Kidney capillary endothelial cell (primary cell): ENCODE results near the gene HRH3.

ENCODE experiments used
- DNase-seq: peaks from one replicate; pipeline ENCODE4 v3.0.0-alpha.2; 2018; ENCODE audit warnings: low spot score

HRH3 gene

GRCh38 chr20:62243906-62244515, 23.9 kb upstream of the HRH3 start:
- DNase-seq: no peak

- DNase-seq: no peak
These were observed 23.0 kb upstream of the HRH3 start for GRCh38 chr20:62243106-62243505.

- DNase-seq: no peak
These were observed 22.1 kb upstream of the HRH3 start for GRCh38 chr20:62242176-62242575.

- DNase-seq: no peak
These were observed 21.4 kb upstream of the HRH3 start for GRCh38 chr20:62241506-62241905.

- DNase-seq: no peak
These were observed 20.1 kb upstream of the HRH3 start for GRCh38 chr20:62240020-62240685.

GRCh38 chr20:62239278-62239879, 19.3 kb upstream of the HRH3 start:
- DNase-seq: no peak

- no peak for DNase-seq
These were observed 18.6 kb upstream of the HRH3 start for GRCh38 chr20:62238569-62239277.

- peak; percentile 98 for DNase-seq
These were observed 17.9 kb upstream of the HRH3 start, which contains the start of gene OSBPL2 for GRCh38 chr20:62237801-62238568. Gene OSBPL2 (plus strand): TSS chr20:62238521. CDS start chr20:62256185, 17,664 bp downstream.

GRCh38 chr20:62237514-62237800, 17.4 kb upstream of the HRH3 start:
- DNase-seq: no peak

- DNase-seq: no peak
These were observed 16.9 kb upstream of the HRH3 start for GRCh38 chr20:62236766-62237513.

- DNase-seq: no peak
These were observed 16.1 kb upstream of the HRH3 start for GRCh38 chr20:62236200-62236599.

- no peak for DNase-seq
These were observed 15.7 kb upstream of the HRH3 start for GRCh38 chr20:62235777-62236157.

- no peak for DNase-seq
These were observed 15.1 kb upstream of the HRH3 start for GRCh38 chr20:62235001-62235776.

GRCh38 chr20:62234339-62234738, 14.3 kb upstream of the HRH3 start:
- no peak for DNase-seq

GRCh38 chr20:62233684-62234083, 13.6 kb upstream of the HRH3 start:
- no peak for DNase-seq

- DNase-seq: no peak
These were observed 12.9 kb upstream of the HRH3 start for GRCh38 chr20:62232770-62233645.

- DNase-seq: no peak
These were observed 12.1 kb upstream of the HRH3 start for GRCh38 chr20:62232194-62232593.

- no peak for DNase-seq
These were observed 11.2 kb upstream of the HRH3 start for GRCh38 chr20:62231292-62231691.

GRCh38 chr20:62230696-62231095, 10.6 kb upstream of the HRH3 start:
- DNase-seq: no peak

- no peak for DNase-seq
These were observed 10.2 kb upstream of the HRH3 start for GRCh38 chr20:62230276-62230675.
